ENCODE results near the gene NOG. TPM values are rescaled to one million over a fixed set of nuclear protein-coding genes. Genes with fewer than 3 reads are reported as not detected.

NOG gene
- total and polyA plus RNA-seq, 2 donors (not counting 3 experiments of a cell fraction or from before 2014, with no cell fraction given) = 0.63 to 2.3 TPM

- H3K79me2 ChIP-seq (ENCODE audit: control insufficient read depth, insufficient read depth, low read length) = no peaks in the 10 kb centered on the region
- no peak for FAIRE-seq
- no peaks in the 10 kb centered on the region for H3K36me3 ChIP-seq (ENCODE audit: control insufficient read depth in 2 of 2, extremely low read depth in 1 of 2, insufficient read depth in 2 of 2, low read length in 2 of 2)
- intact Hi-C loops (cut with micrococcal nuclease) (no loop called here), dilution Hi-C loops (cut with MboI; ENCODE audit: extremely low pct_ligation_motif_present, low sequenced_read_pairs) (loop anchor here (25.0 kb wide), 1 partner anchor 135 kb away; no protein-coding TSS in a partner anchor)
- DNase-seq (ENCODE audit: low read depth, low spot score) = no peak
- no peak overlapping the region for H2AFZ ChIP-seq (ENCODE audit: low read depth, low read length)
- H3K4me3 ChIP-seq (replicated peaks in 1 of 3; ENCODE audit: insufficient read depth in 1 of 3, low read depth in 1 of 3, low read length in 3 of 3) = no peak overlapping the region
- no peak overlapping the region for H3K27ac ChIP-seq (ENCODE audit: insufficient read depth, low read depth, low read length)
- BruUV-seq (replicated peaks) = no TSS peak
- TF ChIP-seq GATA2 (IDR thresholded peaks at IDR 0.05; ENCODE audit: insufficient read depth, insufficient read length, low read depth, low read length) = no peak
- TF ChIP-seq FOS (IDR thresholded peaks at IDR 0.05; ENCODE audit: borderline replicate concordance, insufficient read depth, low read length) = no peak
- no peak for TF ChIP-seq MAX (IDR thresholded peaks at IDR 0.05; ENCODE audit: insufficient read depth, insufficient read length)
- TF ChIP-seq POLR2A (IDR thresholded peaks at IDR 0.05; ENCODE audit: low read depth, low read length) = no peak
- TF ChIP-seq CTCF (IDR thresholded peaks at IDR 0.05; ENCODE audit: extremely low read depth in 1 of 2, insufficient read depth in 1 of 2, low read depth in 1 of 2, low read length in 2 of 2) = no peak
- TF ChIP-seq MYC (IDR thresholded peaks at IDR 0.05; ENCODE audit: low read depth, low read length) = no peak
- TF ChIP-seq EZH2 (IDR thresholded peaks at IDR 0.05; ENCODE audit: borderline replicate concordance, low read depth, low read length, severe bottlenecking) = no peak
- no peak for TF ChIP-seq JUN (IDR thresholded peaks at IDR 0.05; ENCODE audit: borderline replicate concordance, insufficient read depth, insufficient read length, low read depth)
- no peak for TF ChIP-seq POLR2AphosphoS5 (IDR thresholded peaks at IDR 0.05; ENCODE audit: insufficient read depth, low read depth, low read length)
- H4K20me1 ChIP-seq (replicated peaks; ENCODE audit: control insufficient read depth, extremely low read depth, insufficient read depth, low read length) = no peaks in the 10 kb centered on the region
- H3K9ac ChIP-seq (replicated peaks; ENCODE audit: extremely low read depth, insufficient read depth, low read length) = no peak overlapping the region
- peaks cover under 1 to 7% of the 10 kb centered on the region in 2 experiments for H3K27me3 ChIP-seq (ENCODE audit: control insufficient read depth in 2 of 2, insufficient read depth in 2 of 2, low read length in 2 of 2)
- no peaks in the 10 kb centered on the region for H3K9me1 ChIP-seq (replicated peaks; ENCODE audit: control insufficient read depth, extremely low read depth, insufficient read depth, low read length)
- no peak overlapping the region for H3K4me2 ChIP-seq (ENCODE audit: insufficient read depth, low read length)
- POLR2A ChIA-PET = no interaction called here
- H3K4me1 ChIP-seq (ENCODE audit: control insufficient read depth, extremely low read depth, insufficient read depth, low read length) = no peaks in the 10 kb centered on the region
- CTCF ChIA-PET = interaction anchor here (0.6 to 1.8 kb wide), 5 partner anchors 16 to 203 kb away, joined by 3 to 8 read pairs (median 3); partner anchors contain the start of gene NOG
- H3K9me3 ChIP-seq (replicated peaks; ENCODE audit: control insufficient read depth, insufficient read depth, low read length) = no peaks in the 10 kb centered on the region
Observed at GRCh38 chr17:56577190-56577842, 16.2 kb upstream of the NOG start.

All from endothelial cell of umbilical vein (primary cell).